CD4-positive, alpha-beta T cell (primary cell): ENCODE data around the gene CAB39L. TPM values are rescaled to one million over a fixed set of nuclear protein-coding genes. Genes with fewer than 3 reads are reported as not detected.

Experiments
- ATAC-seq: fragments of 200-7000 bp; cut with Tn5 transposase; one replicate; pipeline ENCODE4 v1.10.0; 2022; ENCODE audit warnings: mild to moderate bottlenecking; ENCODE audit not compliant: poor library complexity
- CTCF ChIA-PET: fragments of 350-600 bp; sonication (Branson Sonifier 250); formaldehyde crosslinking; loops from one replicate; lab custom pipeline; 2021; ENCODE audit warnings: antibody characterized with exemption, inconsistent platforms; lab: Charles Lee
- POLR2A ChIA-PET: fragments of 350-600 bp; sonication (Branson Sonifier 250); formaldehyde crosslinking; loops from one replicate; lab custom pipeline; 2021; ENCODE audit warnings: antibody characterized with exemption, inconsistent platforms; lab: Charles Lee
- DNase-seq, 14 experiments: peaks; one replicate each; pipeline ENCODE4 v3.0.0-alpha.2; 2013 to 2020; ENCODE audit warnings: mixed read lengths in 2 of 14
- H3K27ac ChIP-seq, 2 donors: one replicate each; pipeline versions ENCODE4 v1.5.1 to v1.7.0; 2013; ENCODE audit warnings: low read length in 2 of 2, low read depth in 1 of 2, mild to moderate bottlenecking in 1 of 2
- H3K27me3 ChIP-seq, 2 experiments: 1 replicate in 1 of 2; 2 replicates in 1 of 2; pipeline versions ENCODE4 v1.6.1 to v1.7.0; 2013; ENCODE audit warnings: low read length in 2 of 2, control low read depth in 1 of 2, mild to moderate bottlenecking in 1 of 2, moderate library complexity in 1 of 2; ENCODE audit not compliant: insufficient read depth in 2 of 2, control insufficient read depth in 1 of 2
- H3K36me3 ChIP-seq: one replicate; pipeline ENCODE4 v1.6.1; 2013; ENCODE audit warnings: low read length, control low read depth; ENCODE audit not compliant: insufficient read depth
- H3K4me1 ChIP-seq: one replicate; pipeline ENCODE4 v1.6.1; 2013; ENCODE audit warnings: low read length, control low read depth; ENCODE audit not compliant: insufficient read depth
- H3K4me3 ChIP-seq: one replicate; pipeline ENCODE4 v1.5.1; 2013; ENCODE audit warnings: mild to moderate bottlenecking, low read length, moderate library complexity
- H3K9me3 ChIP-seq, 2 experiments: 1 replicate in 1 of 2; 2 replicates in 1 of 2; pipeline versions ENCODE4 v1.6.1 to v1.7.0; 2013; ENCODE audit warnings: low read length in 2 of 2, mild to moderate bottlenecking in 2 of 2, control low read depth in 1 of 2, moderate library complexity in 1 of 2; ENCODE audit not compliant: control insufficient read depth in 1 of 2, insufficient read depth in 1 of 2
- H3K27ac Mint-ChIP-seq: one replicate; pipeline ENCODE4 v1.8.0; 2020; ENCODE audit warnings: mixed read lengths
- H3K27me3 Mint-ChIP-seq: one replicate; pipeline ENCODE4 v1.8.0; 2021; ENCODE audit warnings: mixed read lengths
- H3K36me3 Mint-ChIP-seq: one replicate; pipeline ENCODE4 v1.8.0; 2021; ENCODE audit warnings: low read depth, mixed read lengths
- H3K4me1 Mint-ChIP-seq: one replicate; pipeline ENCODE4 v1.8.0; 2021; ENCODE audit warnings: low read depth, mixed read lengths
- H3K4me3 Mint-ChIP-seq: one replicate; pipeline ENCODE4 v1.8.0; 2020; ENCODE audit warnings: mild to moderate bottlenecking, mixed read lengths
- H3K9me3 Mint-ChIP-seq: one replicate; pipeline ENCODE4 v1.8.0; 2020; ENCODE audit warnings: mixed read lengths
- intact Hi-C, 2 experiments: fragments of 100-400 bp; cut with DNase I in 1 of 2; cut with micrococcal nuclease in 1 of 2; formaldehyde crosslinking; loops; one replicate each; pipeline versions ENCODE4 v1.15.1 to v1.9.0; 2023 to 2025; cut with DNase I, micrococcal nuclease
- total RNA-seq, 174 experiments: library from RNA in 2 of 174; stranded (reverse) in 2 of 174; gene quantifications; one replicate each; pipeline ENCODE4 v1.2.3 and lab custom pipeline; 2021 to 2026
- TF ChIP-seq, protein P1 (sequence below): fragments of 200-600 bp; IDR thresholded peaks from one replicate; pipeline ENCODE4 v1.8.0; 2022; ENCODE audit warnings: antibody characterized with exemption, mild to moderate bottlenecking

CAB39L gene
- total RNA-seq, 2 experiments from 2014 or later: 1.9 to 2.5 TPM

GRCh38 chr13:49450105-49450819 lies 6.4 kb upstream of the CAB39L start:
- no peak for ATAC-seq

DNA sequence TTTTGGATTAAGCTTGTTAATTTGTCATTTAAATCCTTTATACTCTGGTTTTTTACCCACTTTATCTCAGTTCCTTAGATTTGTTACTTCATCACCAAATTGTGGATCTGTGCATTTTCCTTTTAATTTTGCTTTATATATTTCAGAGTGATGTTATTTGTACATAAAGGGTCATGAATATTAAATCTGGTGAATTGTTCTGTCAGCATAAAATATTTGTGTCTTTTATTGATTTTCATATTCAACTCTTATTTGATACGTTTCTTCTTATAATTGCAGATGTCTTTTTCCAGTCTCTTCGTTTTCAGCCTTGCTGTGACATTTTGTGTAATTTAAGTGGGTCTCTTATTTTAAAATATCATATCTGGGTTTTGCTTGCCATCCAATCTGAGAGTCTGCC lies 4.9 kb upstream of the CAB39L start:
- peaks cover 7% of the 10 kb centered on the region for H3K36me3 ChIP-seq
- H3K4me1 Mint-ChIP-seq: peaks cover 78% of the 10 kb centered on the region
- peaks cover 37% of the 10 kb centered on the region for H3K36me3 Mint-ChIP-seq
- intact Hi-C loops: loop anchor here (5.0 to 10.0 kb wide), 5 partner anchors 246 to 1406 kb away; partner anchors contain the start of genes EBPL (in 1 of the 2), FNDC3A (in 1 of the 2) and KPNA3 (in 1 of the 2)
- peak overlapping the region; percentile 96 for H3K27ac Mint-ChIP-seq
- H3K9me3 ChIP-seq: no peaks in the 10 kb centered on the region
- peak overlapping the region; percentile 26 for H3K4me3 Mint-ChIP-seq
- POLR2A ChIA-PET: interaction anchor here (6.8 kb wide), 1 partner anchor 45 kb away, joined by 169 read pairs; the partner anchor contains the start of gene PHF11
- no peak overlapping the region for H3K27ac ChIP-seq
- H3K27me3 ChIP-seq: no peaks in the 10 kb centered on the region
- no peaks in the 10 kb centered on the region for H3K27me3 Mint-ChIP-seq
- TF ChIP-seq, protein P1, sequence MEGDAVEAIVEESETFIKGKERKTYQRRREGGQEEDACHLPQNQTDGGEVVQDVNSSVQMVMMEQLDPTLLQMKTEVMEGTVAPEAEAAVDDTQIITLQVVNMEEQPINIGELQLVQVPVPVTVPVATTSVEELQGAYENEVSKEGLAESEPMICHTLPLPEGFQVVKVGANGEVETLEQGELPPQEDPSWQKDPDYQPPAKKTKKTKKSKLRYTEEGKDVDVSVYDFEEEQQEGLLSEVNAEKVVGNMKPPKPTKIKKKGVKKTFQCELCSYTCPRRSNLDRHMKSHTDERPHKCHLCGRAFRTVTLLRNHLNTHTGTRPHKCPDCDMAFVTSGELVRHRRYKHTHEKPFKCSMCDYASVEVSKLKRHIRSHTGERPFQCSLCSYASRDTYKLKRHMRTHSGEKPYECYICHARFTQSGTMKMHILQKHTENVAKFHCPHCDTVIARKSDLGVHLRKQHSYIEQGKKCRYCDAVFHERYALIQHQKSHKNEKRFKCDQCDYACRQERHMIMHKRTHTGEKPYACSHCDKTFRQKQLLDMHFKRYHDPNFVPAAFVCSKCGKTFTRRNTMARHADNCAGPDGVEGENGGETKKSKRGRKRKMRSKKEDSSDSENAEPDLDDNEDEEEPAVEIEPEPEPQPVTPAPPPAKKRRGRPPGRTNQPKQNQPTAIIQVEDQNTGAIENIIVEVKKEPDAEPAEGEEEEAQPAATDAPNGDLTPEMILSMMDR: no peak
- H3K4me1 ChIP-seq: peaks cover 9% of the 10 kb centered on the region
- CTCF ChIA-PET: interaction anchor here (0.5 to 1.3 kb wide), 2 partner anchors 16 to 22 kb away, joined by 3 read pairs; no protein-coding TSS in a partner anchor
- H3K4me3 ChIP-seq: no peak overlapping the region
- DNase-seq: no peak
- ATAC-seq: no peak
- no peaks in the 10 kb centered on the region for H3K9me3 Mint-ChIP-seq

More at GRCh38 chr13:49450105-49450819, 6.4 kb upstream of the CAB39L start:
- Histone ChIP-seq H3K27me3 (no peaks in the 10 kb centered on the region), H3K4me3 (no peak overlapping the region), H3K4me1 (peaks cover 13% of the 10 kb centered on the region), H3K27ac (no peak overlapping the region), H3K9me3 (no peaks in the 10 kb centered on the region), H3K36me3 (peaks cover 7% of the 10 kb centered on the region)
- Mint-ChIP-seq H3K27me3 (no peaks in the 10 kb centered on the region), H3K36me3 (peaks cover 36% of the 10 kb centered on the region), H3K4me1 (peaks cover 80% of the 10 kb centered on the region), H3K27ac (peak overlapping the region; percentile 96), H3K4me3 (no peak overlapping the region), H3K9me3 (no peaks in the 10 kb centered on the region)
- ChIA-PET POLR2A (no interaction called here), CTCF (interaction anchor here (0.6 kb wide), 1 partner anchor 16 kb away, joined by 3 read pairs; no protein-coding TSS in a partner anchor)
- no peak for DNase-seq
- intact Hi-C loops: no loop called here
- TF ChIP-seq, protein P1: no peak

GRCh38 chr13:49446473-49446872 lies 2.6 kb upstream of the CAB39L start:
- peaks cover 65% of the 10 kb centered on the region for H3K4me1 Mint-ChIP-seq

More at GRCh38 chr13:49446473-49446872, 2.6 kb upstream of the CAB39L start:
- Histone ChIP-seq H3K4me1 (peaks cover 18% of the 10 kb centered on the region), H3K27ac (peak overlapping the region in 1 of 2 donors; percentile 31), H3K36me3 (no peaks in the 10 kb centered on the region), H3K9me3 (no peaks in the 10 kb centered on the region), H3K4me3 (no peak overlapping the region), H3K27me3 (no peaks in the 10 kb centered on the region)
- Mint-ChIP-seq H3K4me3 (peak overlapping the region; percentile 86), H3K27ac (peak overlapping the region; percentile 96), H3K9me3 (no peaks in the 10 kb centered on the region), H3K36me3 (peaks cover 17% of the 10 kb centered on the region), H3K27me3 (no peaks in the 10 kb centered on the region)
- DNase-seq (no peak), ATAC-seq (no peak)
- ChIA-PET POLR2A (interaction anchor here (3.1 to 6.8 kb wide), 5 partner anchors 8 to 346 kb away, joined by 19 to 169 read pairs (median 27); partner anchors contain the start of genes KPNA3 and PHF11), CTCF (interaction anchor here (1.2 kb wide), 1 partner anchor 13 kb away, joined by 4 read pairs; no protein-coding TSS in a partner anchor)
- intact Hi-C loops: loop anchor here (5.0 to 10.0 kb wide), 5 partner anchors 248 to 1404 kb away; partner anchors contain the start of genes EBPL (in 1 of the 2), FNDC3A (in 1 of the 2) and KPNA3 (in 1 of the 2)
- TF ChIP-seq, protein P1: no peak
